SIG-M5 treated with dmso at 0.1 percent for 504 hours (cell line): ENCODE results near the gene ADCK2.
"Not testable (repeated sequence)": the region's sequence is repeated elsewhere in the genome, so short reads cannot be mapped to it uniquely, and the experiment has no call there.

ENCODE experiments used
- DNase-seq: peaks from one replicate; lab custom pipeline; 2025; ENCODE audit not compliant: unreplicated experiment; lab: John Stamatoyannopoulos, UW

The ADCK2 gene

DNA sequence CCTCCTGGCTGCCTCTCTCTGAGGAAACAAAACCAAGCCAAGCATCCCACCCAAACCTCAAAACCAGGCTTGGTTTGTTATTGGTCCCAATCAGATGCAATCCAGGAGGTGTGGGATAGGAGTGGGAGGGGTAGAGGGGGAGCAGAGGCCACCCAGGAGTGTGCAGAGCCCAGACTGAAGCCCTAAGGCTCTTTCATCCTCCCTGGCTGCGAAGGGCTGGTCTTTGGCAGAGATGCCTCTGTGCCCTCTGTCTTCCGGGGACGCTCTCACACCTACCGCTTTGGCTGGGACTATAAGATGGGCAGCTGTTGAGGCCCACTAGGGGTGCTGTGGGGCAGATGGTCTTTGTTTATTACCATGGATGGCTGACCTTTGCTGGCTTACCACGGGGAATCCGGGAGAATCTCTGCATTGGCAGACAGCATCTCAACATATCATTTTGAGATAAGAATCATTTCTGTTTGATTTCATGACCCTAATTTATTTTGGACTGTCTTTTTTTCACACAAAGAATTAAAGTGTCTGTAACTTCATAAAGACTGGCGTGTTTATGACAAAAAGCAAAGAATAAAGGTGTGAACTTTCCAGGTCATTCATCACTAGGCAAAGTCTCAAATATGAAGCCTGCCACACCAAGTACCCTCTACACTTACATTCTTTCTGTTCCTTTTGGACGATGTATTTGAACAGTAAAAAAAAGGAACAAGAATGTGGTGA lies 25.7 kb upstream of the ADCK2 start:
- peak; percentile 28 for DNase-seq

DNA sequence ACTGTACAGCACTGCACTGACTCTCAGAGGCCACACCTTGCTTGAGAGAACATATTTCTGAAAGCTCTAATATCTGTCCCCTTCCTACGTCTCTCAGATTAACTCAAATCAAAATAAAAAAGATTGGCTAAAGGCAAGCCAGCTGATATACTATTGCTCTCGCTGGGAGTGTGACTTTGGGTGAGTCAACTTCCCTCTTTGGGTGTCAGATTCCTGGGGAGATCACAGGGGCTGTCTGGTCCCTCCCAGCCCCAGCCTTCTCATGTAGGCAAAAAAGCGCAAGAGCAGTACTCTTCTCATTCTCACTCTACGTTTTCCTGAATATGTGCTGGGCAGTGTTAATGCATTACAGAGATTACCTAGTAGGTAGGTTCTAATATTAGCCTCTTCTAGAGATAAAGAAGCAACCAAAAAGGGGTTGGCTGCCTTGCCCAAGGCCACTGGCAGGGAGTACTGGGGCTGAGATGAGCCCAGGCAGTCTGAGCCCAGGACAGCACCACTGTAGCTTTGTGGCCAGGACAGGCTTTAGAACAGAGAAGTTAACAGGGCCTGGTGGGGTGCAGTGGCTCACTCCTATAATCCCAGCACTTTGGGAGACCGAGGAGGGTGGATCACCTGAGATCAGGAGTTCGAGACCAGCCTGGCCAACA lies 23.1 kb upstream of the ADCK2 start:
- no peak for DNase-seq

DNA sequence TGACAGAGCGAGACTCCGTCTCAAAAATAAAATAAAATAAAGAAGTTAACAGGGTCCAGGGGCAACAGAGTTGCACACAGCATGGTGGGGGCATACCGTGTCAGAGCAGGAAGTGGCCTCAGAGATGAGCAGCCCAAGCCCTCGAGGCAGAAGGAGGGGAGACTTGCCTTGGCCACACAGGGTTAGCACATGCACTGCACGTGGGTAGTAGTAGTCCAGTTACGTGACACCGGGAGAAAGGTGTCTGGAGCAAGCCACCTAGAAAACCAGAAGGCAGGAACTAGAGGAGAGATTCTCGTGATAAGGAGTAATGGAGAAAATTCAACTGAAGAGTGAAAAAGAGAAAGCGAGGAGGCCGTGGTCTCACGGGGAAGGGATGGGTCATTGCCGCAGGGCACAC lies 22.4 kb upstream of the ADCK2 start:
- DNase-seq: no peak

DNA sequence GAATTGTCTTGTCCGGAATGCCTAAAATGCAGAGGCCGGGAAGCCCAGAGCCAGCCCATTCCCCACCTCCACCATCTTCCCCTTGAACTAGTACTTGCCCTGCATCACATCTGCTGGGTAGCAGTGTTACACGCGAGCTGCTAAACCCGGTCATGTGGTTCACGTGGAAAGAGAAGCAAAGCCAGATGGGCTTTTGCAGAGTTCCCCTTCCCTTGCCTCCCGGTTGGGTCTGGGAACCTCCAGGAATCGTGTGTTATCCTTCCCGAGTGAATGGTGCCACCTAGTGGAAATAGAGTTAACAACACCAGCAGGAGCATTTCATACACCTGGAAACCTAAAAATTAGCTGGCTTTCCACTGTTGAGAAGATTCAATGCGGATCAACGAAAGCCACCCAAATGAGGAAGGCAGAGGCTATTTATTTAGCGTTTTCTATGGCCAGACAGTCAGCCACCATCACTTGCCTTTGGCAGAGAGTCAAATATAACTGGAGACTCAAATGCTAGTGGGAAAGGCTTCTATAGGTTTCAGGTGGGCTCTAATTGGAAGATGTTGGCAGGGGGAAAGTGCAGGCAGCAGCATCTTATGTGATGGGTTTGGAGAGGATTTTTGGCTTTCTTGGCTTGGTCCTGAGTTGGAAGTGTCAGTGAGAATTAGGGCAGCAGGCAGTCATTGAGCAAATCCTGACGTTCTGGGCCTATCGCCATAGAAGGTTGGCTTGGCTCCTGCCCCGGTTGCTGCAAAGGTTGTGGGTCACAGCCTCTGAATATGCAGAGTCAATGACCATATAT lies 19.2 kb upstream of the ADCK2 start:
- no peak for DNase-seq

DNA sequence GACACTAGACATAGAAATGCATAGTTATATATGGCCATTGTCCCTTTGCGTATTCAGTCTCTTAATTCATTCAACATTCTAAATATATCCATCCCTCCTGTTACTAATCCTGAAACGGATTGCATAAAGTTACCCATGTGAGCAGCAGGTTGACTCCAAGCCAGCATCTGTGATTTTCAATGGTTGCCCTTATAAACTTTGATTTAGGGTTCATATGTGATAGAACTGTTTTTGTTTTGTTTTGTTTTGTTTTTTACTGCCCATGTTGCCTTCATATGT lies 18.7 kb upstream of the ADCK2 start:
- no peak for DNase-seq

DNA sequence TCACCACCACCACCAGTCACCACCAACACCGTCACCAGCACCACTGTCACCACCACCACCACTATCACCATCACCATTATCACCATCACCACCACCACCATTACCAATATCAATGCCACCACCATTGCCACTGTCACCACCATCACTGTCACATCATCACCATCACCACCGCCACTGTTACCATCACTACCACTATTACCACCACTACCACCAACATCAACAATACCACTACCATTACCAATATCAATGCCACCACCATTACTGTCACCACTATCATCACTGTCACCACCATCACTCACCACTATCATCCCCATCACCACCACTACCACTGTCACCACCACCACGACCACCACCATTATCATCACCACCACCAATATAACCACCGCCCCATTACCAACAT lies 18.1 kb upstream of the ADCK2 start:
- DNase-seq: no peak

DNA sequence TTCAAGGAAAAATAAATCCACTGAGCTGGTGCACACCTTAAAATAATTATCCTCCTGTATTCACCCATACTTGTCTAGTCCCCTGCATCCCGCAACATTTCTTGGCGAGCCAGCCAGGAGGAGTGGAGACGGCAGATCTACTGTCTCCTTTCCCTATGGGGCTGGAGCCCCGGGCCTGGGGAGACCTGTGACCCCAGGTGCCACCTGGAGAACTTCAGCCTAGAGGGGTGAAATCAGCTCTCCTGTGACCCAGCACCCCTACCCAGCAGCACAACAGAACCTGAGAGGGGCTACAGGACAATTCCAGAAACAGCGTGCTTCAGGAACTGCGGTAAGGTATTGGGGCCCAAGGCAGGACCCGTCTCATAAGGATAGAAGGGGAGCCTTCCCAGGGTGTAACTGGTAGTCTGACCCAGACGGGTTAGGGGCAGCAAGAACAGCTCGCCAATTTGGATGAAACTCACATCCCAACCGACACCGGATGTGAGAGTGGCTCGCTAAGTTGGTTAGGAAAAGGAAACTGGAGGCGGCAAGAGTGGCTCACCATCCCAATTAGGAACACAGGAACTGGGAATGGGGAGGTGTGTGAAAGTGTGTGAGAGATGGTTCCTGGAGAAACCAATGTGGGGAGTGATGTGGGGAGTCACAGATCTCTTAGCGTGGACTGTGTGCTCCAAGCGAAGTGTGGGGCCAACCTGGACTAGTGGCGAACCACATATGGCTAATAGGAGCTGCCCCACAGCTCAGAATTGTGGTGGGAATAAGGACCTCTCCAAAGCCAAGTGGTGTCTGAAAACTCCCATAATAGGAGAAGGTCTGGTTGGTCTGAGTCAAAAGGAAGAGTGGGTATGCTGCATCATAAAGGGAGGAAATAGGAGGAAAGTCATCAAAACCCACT lies 17.0 kb upstream of the ADCK2 start:
- no peak for DNase-seq

DNA sequence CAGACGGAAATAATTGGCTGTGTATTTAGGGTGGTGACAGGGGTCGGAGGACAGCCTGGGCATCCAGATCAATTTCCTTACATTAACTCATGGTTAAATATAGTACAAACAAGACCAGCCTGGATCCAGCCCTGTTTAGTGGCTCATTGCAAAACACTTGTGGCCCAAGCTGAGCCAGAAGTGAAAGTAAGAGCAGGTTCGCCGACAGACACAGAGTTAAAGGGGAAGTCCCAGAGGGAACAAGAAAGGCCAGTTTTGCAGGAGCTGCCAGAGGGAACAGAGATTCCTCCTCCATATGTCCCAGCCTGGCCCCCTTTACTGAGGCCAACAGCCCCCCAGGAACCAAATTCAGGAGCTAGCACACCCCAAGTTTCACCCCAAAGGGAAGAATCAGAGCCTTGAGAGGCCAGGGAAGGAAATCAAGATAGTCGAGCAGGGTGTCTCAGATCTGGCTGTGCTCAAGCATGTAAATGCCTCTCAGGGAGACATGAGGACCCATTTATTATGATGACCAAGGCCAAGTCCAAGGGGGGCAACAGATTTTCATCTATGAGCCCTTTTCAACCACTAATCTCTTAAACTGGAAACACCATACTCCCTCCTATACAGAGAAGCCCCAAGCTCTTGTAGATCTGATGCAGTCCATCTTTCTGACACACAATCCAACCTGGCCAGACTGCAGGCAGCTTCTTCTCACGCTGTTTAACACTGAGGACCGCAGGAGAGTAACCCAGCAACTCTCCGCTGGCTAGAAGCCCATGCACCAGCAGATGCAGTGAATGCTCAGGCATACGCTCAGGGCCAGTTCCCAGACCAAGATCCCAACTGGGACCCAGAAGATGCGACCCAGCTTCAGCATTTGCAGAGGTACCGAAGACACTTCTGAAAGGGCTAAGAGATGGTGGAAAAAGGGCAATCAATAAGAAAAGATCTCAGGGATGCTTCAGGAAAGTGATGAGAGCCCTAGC lies 15.9 kb upstream of the ADCK2 start:
- DNase-seq: peak; percentile 97

DNA sequence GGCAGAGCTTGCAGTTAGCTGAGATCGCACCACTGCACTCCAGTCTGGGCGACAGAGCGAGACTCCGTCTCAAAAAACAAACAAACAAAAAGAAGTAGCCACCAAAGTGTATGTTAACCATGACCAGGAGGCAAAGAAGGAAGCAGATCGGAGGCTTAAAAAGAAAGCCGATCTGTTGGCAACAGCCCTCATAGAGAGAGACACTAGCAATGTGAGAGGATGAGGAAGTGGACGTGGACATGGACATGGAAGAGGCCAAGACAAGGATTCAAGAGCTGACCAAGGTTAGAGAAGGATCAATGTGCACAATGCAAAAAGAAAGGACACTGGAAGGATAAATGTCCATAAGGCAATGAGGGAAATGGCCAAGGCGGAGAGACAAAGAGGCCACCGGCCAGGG lies 14.9 kb upstream of the ADCK2 start:
- no peak for DNase-seq

DNA sequence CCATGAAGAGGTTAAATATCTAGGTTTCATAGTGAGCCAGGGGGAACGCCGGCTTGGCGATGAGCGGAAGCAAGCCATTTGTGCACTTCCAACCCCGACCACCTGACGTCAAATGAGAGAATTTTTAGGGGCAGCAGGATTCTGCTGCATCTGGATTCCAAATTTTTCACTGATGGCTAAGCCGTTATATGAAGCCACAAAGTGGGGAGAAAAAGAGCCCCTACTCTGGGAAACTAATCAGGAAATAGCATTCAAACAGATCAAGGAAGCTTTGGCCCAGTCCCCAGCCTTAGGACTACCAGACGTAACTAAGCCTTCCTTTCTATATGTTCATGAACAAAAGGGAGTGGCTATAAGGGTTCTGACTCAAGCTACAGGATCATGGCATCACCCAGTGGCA lies 12.9 kb upstream of the ADCK2 start:
- no peak for DNase-seq

DNA sequence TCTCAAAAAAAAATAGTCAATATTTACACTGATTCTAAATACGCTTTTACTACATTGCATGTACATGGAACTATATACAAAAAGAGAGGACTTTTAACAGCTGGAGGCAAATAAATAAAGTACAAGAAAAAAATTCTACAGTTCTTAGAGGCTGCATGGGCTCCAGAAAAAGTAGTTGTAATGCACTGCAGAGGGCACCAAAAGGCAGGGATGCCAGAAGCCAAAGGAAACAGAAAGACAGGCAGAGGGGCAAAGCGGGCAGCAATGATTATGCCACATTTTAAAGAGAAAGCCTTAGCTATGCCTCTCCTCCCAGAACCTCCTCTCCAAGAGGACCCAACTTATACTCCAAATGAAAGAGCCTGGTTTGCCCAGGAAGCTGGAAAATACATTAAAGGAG lies 11.6 kb upstream of the ADCK2 start:
- DNase-seq: no peak

DNA sequence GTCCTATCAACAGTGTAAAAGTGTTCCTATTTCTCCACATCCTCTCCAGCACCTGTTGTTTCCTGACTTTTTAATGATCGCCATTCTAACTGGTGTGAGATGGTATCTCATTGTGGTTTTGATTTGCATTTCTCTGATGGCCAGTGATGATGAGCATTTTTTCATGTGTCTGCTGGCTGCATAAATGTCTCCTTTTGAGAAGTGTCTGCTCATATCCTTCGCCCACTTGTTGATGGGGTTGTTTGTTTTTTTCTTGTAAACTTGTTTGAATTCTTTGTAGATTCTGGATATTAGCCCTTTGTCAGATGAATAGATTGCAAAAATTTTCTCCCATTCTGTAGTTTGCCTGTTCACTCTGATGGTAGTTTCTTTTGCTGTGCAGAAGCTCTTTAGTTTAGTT lies 9.8 kb upstream of the ADCK2 start:
- not testable (repeated sequence) for DNase-seq

DNA sequence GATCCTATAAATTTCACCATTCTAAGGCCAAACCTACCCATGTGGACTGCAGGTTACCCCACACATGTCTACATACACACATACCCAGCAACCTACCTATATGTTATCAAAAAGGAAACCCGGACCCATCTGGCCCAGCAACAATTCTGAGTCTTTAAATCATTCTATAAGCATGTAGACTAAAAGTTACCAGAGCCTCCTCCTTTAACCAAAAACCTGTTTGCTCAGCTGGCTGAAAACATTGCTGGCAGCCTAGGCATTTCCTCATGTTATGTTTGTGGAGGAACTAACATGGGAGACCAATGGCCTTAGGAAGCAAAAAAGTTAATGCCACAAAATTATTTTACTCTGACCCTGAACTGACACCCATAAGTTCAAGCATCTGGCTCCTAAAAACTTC lies 5.3 kb upstream of the ADCK2 start:
- DNase-seq: no peak

DNA sequence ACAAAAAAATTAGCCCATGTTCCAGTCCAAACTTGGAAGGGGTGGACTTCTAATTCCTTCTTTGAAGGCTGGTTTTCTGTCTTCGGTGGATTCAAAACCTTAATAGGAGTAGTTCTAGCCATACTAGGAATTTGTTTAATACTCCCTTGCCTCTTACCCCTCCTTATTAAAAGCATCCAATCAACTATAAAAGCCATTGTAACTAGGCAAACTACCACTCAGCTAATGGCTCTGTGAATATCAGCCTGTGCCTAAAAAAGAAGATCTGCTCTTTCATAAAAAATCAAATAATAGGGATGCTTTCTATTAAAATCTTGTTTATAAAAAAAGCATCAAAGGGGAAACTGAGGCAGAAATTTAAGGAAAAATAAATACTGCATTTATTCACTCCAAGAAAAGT lies 4.1 kb upstream of the ADCK2 start:
- no peak for DNase-seq

DNA sequence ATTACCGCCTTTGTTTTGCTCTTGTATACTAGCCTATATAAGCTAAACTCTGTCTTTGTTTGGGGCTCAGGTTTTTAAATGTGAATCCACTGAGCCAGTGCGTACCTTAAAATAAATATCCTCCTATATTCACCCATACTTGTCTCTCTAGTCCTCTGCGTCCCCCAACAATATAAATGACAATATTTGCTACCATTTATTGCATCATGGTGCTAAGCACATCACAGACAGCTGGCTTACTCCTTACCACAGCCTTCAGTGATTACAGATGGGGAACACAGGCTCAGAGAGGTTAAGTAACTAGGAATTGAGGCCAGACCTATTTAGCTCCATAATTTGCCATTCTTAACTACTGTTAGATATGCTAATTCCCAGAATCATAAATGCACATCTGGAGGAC lies 3.4 kb upstream of the ADCK2 start:
- DNase-seq: no peak

DNA sequence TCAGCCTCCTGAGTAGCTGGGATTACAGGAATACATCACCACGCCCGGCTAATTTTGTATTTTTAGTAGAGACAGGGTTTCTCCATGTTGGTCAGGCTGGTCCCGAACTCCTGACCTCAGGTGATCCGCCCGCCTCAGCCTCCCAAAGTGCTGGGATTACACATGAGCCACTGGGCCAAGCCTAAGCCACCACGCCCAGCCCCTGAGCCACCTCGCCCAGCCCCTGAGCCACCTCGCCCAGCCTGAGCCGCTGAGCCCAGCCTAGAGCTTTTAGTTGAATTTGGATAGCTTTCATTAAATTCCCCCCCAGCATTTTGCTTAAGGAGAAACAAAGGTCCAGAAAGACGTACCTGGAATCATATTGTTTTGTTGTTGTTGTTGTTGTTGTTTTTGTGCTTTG lies 2.9 kb upstream of the ADCK2 start:
- DNase-seq: not testable (repeated sequence)

DNA sequence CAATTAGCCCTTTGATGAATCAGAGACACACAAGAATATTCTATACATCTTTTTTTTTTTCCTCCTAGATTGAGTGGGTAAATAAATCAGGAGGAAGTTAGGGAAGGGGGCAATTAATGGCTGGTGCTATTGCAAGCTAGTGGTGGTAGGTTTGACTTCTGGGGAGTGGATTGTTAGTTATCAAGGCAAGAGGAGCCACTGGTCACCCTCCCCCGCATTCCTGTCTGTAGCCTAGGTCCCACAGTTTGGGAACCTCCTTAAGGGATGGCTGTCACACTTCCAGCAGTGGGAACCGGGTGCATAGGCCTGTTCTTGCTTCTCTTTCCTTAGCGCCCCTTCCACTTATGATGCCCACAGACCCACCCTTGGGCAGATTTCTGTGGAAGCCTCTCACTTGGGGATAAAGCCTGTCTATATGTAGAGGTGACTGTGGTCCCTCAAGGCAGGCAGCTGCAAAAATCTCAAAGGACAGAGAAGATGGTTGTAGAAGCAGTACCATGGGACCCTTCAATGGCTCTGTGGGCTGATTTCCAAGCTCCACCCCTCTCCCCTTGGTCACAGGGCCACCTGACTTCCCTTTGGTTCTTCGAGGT lies 2.3 kb upstream of the ADCK2 start:
- no peak for DNase-seq

DNA sequence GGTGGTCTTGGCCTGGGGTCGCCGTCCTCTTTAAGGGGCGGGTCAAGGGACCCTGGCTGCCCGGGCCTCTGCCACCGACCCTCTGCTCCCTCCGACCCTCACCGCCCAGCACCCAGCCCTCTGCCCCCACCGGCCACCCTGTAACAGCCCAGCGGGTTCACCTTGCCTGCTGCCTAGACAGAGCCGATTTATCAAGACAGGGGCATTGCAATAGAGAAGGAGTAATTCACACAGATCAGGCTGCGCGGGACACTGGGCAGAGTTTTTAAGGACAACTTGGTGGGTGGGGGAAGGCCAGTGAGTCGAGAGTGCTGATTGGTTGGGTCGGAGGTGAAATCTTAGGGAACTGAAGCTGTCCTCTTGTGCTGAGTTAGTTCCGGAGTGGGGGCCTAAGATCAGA lies 779 bp upstream of the ADCK2 start:
- DNase-seq: no peak

DNA sequence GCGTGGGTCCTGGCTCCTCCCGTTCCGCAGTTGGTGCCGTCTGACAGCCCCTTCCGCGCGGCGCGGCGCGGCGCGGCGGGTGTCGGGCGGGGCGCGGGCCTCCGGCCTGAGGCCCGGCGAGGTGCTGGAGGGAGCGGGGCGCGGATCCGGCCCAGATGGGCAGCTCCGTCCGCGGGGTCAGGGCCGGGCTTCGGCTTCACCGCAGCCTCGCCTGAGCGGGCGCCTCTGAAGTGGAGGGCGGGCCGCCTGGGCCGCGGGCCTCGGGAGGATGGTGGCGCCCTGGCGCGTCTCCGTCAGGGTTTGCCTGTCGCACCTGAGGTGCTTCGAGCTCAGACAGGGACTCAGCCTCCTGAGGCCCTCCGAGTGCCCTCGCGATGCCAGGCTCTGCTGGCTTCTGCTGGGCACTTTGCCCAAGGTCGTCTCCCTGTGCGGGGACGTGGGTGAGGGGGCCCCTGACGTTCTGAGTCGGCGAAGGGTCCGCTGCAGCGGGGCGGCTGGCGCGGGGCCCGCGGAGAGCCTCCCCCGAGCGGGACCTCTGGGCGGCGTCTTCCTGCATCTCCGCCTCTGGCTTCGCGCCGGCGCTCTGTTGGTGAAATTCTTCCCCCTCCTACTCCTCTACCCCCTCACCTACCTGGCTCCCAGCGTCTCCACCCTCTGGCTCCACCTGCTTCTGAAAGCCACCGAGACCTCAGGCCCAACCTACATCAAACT lies 473 bp downstream of the ADCK2 start:
- peak; percentile 18 for DNase-seq
